Eye (tissue), 1 donor: Measurements from ENCODE around the gene ATG2B.

Source experiments
- DNase-seq: peaks from one replicate; pipeline ENCODE4 v3.0.0-alpha.2; 2015

Gene ATG2B

DNA sequence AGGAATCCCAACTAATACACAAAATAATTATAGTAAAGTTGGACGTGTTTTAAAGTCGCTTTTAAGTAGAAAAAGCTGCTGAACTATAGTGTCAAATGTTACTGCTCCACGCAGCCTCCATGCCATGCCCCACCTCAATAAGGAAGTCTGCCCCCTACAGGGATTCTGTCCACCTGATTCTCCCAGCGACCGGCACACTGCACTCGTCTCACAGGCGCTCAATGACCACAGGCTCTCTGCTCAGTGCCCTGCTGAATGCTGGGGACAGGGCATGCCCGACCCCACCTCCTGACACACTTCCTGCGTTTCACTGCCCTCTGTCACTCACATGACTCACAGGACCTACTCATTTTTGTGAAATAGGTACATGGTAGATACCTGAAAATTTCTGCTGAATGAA is 58.2 kb downstream of the ATG2B start:
- DNase-seq, result no peak

DNA sequence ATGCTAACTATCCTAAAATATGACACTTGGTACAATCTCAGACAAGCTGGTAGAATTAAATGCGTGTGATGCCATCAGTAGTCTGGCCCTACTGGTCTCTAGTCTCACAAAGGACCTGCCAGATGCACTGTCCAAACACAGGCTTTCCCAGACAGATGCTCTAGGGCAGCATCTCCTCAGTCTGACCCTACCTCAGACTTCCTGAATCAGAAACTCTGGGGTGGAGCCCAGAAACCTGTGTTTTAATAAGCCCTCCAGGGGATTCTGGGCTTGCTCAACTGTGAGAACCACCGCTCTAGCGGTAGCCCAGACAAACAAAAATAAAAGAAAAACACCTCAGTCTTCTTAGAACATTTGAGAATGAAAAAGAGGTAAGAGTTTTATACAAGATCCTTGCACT is 59.2 kb downstream of the ATG2B start:
- DNase-seq, result no peak

GRCh38 chr14:96299441-96299840 is 63.7 kb downstream of the ATG2B start:
- no peak for DNase-seq

DNA sequence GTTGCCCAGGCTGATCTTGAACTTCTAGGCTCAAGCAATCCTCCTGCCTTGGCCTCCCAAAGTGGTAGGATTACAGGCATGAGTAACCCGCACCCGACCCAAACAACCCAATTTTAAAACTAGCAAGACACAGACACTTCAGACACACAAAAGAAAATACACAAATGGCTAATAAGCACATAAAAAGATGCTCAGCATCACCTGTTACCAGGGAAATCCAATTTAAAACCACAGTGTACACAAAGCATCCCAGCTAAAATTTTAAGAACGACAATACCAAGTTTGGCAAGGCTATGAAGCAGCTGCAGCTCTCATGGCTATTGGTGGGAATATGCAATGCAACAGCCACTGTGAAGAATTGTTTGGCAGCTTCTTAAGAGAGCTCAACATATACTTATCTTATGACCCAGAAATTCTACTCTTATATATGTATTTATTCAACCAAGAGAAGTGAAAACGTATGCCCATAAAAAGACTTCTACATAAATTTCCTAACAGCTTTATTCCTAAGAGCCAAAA is 65.1 kb downstream of the ATG2B start:
- DNase-seq, result no peak

GRCh38 chr14:96297000-96297399 is 66.1 kb downstream of the ATG2B start:
- DNase-seq, result no peak

DNA sequence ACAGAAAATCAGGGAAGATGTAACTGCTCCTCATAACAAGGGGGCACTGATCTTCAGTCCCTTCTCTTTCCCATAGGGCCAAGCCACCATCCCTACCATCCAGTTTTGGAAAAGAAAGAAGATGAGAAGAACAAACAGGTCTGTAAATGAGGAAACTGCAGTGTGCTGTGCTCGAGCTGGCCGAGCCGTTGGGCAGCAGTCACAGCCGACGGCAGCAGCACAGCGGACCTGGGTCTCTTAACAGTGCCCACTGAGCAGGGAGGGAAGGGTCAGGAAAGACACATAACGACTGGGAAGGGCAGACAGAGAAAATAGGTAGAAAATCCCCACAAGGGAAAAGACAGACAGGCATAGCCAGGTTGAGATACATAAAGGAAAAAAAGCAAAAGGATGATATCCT is 68.9 kb downstream of the ATG2B start:
- DNase-seq, result no peak

DNA sequence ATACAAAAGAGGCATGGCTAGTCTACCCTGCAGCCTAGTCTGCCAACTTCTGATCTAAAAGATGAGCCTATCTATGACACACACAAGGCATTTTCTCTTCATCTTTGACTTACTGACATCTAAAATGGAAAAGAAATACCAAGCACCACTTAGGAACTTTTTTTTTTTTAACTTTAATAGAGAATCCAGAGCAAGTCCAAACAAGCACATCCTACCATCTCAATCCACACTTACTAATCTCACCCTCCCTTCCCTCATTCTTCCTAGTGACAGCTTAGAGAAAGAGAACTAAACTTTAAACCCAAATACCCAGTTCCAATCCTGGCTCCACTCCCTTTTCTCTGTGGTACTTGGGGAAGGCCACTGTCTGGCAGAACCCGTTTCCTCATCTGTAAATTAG is 75.3 kb downstream of the ATG2B start:
- no peak for DNase-seq

DNA sequence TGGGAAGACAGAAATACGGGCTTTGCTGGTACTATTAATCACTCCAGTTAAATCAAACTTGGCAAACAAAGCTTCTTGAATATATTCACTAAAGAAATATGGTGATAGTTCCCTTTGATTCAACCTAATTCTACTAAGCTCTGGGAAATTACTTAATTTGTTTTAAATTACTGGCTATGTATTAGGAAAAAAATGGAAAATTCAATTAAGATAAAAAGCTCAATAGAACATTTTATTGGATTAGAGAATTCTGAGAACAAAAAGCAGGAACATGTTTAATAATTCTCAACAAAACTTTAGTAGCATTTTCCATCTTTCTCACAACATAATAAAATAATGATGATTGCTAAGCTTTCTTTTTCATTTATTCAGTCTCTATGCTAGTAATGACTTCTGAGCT is 76.9 kb downstream of the ATG2B start:
- DNase-seq, result no peak

DNA sequence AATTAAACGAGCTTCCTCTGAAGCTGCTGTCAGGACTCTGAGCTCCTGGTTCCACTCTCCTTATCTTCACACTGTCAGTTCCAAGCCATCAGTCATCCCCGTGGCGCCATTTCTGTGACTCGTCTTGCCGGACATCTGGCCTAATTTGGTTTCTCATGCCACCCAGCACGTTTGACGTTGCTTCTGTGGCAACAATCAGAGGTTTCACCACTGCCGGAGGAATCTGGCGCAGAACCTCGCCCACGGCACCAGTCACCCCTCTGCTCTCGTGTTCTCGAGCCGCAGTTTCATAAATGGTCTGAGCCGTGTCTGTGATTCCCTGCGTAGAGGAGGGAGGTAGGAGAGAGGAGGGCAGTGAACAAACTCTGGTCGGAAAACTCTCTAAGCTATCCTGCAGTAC is 77.5 kb downstream of the ATG2B start:
- no peak for DNase-seq

- no peak for DNase-seq
Observed at GRCh38 chr14:96284430-96284829, 78.7 kb downstream of the ATG2B start.

DNA sequence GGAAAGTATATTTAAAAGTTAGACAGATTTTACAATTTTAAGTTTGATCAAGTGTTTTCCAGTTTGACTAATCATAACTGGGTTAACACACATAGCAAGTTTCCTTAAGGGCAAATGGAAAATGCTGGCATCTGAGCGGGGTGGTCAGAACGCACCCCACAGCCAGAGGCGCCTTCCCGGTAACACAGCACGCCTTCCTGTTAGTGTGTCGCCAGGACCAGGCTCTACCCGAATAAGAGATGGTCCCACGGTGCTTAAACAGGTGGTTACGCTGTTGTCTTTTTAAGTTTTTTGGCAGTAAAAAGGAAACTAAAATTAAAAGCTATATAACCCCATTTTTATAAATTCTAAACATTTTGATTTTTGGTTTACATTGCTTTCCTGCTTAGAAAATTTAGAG is 79.1 kb downstream of the ATG2B start:
- DNase-seq, result no peak

DNA sequence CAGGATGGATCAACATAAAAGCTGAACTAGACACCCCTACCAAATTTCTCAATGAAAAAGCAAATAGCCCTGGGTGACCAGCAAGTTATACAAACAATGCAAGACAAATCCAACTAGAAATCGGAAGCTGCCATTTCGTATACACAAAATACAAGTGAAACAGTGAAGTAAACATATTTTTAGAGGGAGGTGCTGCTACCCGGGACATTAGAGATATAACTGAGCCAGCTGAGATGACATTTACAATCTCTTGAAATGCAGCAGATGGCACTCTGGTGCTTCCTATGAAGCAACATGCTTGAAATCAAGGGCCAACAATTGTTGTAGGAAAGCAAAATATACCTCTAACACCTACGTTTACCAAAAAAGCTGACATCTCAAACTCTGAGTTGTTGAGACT is 81.7 kb downstream of the ATG2B start:
- no peak for DNase-seq

- no peak for DNase-seq
Observed at GRCh38 chr14:96280104-96280503, 83.0 kb downstream of the ATG2B start.

DNA sequence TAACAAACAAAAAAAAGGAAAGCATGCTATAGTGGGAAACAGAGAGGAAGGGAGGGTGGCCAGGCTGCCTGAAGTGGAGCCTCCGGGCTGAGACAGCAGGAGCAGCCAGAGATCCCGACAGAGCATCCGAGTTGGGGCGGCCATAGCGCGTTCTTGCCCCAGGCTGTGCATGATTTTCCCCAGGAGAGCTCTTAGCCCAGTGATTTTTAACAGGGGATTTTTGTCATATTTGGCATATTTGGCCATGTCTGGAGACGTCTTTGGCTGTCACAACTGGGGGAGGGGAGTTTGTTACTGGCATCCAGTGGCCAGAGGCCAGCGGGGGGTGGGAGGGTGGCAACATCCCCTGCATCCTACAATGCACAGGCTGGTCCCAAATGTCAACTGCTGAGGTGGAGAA is 83.6 kb downstream of the ATG2B start:
- DNase-seq, result no peak

GRCh38 chr14:96277890-96278289 is 85.3 kb downstream of the ATG2B start:
- DNase-seq, result no peak

DNA sequence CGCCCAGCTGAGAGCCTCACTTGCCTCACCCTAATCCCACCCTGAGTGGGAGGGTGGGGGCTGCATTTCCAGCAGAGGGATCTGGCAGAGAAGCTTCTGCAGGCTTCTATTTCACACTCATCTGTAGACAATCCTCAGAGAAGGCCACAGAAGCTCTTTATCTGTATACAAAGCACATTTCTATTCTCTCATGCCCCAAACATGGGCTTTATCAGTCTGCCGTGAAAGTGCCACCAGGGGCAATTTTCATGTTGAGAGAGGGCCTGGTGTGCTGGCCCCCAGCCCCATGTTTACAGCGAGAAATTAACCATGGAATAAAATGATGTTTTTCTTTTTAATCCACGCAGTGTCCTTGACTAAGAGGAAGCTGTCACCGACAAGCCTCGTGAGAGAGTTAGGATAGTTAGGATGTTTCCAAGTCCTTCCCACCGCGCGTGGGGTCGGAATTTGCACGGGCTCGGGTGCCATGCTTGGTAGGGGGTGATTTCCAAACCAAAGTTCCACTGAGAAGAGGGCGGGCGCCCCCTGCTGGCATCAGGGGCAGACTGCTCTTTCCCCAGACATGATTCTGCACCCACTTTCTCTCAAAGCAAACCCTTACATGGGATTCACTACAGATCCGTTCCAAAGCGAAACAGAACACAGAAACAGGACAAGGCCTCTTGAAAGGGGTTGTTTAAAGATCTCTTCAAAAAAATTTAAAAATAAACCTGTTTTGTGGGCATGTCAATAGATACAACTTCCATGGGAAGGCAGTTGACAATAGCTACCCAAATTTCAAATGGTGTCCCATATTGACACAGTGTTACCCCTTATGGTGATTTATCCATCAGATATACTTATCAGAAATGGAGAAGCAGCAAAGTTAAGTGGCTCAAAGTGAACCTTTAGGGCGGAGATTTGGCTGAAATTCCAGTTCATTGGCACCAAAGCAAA is 87.7 kb downstream of the ATG2B start:
- peak; percentile 86 for DNase-seq

- DNase-seq, result peak; percentile 67
Observed at GRCh38 chr14:96274543-96274942, 88.6 kb downstream of the ATG2B start.

DNA sequence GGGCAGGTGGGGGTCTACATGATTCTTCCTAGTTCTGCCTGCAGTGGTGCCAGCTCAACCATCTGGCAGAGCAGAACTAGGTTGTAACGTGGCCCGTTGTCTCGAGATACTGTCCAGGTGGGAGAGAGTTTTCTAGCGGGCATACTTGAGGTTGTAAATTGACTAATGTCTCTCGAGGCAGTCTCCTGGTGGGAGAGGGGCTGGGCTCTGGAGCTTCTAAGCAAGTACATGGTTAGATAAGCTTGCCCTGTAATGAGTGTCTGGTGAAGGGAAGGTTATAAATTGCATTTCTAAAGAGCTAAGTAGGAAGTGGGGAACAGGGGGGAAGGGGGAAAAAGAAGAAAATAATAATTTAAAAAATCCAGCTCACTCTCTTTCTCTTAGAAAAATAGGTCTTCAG is 89.0 kb downstream of the ATG2B start:
- no peak for DNase-seq

DNA sequence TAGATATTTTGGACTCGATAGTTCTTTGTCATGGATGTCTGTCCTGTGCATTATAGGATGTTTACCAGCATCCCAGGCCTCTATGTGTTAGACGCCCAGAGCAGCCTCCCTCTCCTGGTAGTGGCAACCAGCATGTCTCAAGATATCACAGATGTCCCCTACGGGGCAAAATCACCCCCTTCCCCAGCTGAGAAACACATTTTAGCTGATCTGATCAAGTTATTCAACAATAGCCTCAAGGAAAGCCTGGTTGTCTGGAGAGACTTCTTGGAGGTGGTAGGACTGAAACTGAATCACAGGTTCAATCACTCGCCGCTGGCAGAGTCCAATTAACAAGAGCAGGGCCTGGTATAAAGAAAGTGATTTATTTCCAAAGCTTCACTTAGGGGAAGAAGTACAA is 89.5 kb downstream of the ATG2B start:
- DNase-seq, result no peak

DNA sequence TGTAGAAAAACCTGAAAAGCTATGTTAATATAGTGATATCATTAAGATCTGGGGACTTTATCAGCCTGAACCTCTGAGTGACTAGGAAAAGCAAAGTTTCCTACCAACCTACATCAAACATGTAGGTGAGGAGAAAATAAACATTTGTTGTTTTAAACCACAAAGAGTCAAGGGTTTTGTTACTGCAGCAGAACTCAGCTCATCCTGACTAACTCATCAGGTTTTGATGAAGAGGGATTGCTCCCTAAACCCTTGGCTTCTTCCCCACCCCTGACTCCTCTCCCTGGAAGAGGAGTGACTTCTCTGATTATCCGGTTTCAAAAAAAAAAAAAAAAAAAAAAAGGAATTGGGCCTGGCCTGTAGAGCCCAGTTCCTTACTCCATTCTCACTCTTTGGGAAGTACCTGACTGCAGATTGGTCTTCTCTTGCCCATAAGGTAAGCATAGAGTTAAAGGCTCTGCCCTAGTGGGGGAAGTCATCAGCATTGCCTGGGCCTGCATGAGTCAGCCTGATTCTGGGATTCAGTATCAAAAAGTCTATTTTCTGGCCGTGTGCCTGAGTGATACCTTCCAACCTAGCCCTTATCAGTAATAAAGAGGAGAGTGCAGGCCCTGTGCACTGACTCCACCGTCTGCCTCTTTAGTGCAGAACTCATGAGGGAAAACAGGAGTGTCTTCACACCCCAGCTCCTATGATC is 90.2 kb downstream of the ATG2B start:
- DNase-seq, result no peak

DNA sequence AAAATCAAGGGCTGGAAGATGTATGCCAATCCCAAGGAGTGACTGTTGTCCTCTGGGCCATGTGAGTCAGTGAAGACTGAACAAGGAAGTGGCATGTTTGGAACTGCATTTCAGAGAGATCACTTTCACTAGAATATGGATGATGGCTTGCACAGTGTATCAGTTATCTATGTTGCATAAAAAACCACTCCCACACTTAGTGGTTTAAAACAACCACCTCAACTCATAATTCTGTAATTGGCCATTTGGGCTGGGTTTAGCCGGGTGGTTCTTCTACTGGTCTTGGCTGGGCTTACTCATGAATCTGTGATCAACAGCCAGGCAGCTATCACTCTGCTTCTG is 91.7 kb downstream of the ATG2B start:
- DNase-seq, result no peak

- DNase-seq, result no peak
Observed at GRCh38 chr14:96270565-96271420, 92.3 kb downstream of the ATG2B start.

DNA sequence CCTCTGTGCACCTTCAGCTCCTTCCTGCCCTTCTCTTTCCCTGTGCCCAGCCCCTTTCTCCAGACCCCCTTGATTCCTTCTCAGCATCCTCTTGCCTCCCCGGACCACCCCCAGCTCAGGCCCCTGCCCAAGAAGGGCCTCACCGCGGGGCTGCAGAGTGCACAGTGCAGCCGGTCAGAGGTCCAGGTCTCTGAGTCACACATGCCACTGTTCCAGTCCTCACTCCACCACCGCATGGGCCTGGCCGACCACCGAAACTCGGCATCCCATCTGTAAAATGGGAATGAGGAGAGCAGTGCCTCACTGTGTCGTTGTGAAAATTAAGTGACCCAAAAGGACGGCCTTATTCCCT is 93.8 kb downstream of the ATG2B start:
- no peak for DNase-seq
